ENCODE data around the gene AMDHD2. TPM values are rescaled to one million over a fixed set of nuclear protein-coding genes. Genes with fewer than 3 reads are reported as not detected.

The AMDHD2 gene
- total RNA-seq, 1 donor, result 94.8 TPM

DNA sequence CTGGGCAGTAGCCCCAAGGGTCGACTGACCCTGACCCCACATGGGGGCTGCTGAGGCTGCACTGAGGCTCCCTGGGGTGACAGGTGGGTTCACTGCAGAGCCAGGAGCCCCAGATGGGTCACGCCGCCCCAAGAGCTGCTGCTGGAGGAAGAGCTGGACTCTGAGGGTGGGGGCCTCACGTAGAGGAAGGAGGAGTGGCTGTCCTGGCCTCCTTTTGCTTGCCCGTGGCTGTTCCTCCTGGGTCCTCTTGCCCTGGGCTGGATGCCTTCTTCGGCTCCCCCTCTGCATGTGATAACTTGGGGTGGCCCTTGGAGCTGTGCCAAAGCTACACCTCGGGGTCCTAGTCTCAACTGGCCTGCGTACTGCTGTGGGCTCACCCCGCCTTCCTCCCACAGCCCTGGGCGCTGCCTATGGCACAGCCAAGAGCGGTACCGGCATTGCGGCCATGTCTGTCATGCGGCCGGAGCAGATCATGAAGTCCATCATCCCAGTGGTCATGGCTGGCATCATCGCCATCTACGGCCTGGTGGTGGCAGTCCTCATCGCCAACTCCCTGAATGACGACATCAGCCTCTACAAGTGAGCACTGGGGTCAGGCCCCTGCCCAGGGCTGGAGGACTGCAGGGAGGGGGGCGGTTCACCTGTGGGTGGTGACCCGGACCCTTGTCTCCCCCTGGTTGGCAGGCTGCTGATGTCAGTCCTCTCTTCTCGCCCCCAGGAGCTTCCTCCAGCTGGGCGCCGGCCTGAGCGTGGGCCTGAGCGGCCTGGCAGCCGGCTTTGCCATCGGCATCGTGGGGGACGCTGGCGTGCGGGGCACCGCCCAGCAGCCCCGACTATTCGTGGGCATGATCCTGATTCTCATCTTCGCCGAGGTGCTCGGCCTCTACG, 1.1 kb upstream of the AMDHD2 start:
- H3K4me2 ChIP-seq (ENCODE audit: insufficient read depth, low read length), result no peak overlapping the region
- peaks cover 38% of the 10 kb centered on the region for H3K4me1 ChIP-seq (ENCODE audit: insufficient read depth, low read length)
- H3K4me3 ChIP-seq (ENCODE audit: insufficient read depth, low read length), result no peak overlapping the region
- H3K36me3 ChIP-seq (ENCODE audit: insufficient read depth, low read length), result peaks cover 21% of the 10 kb centered on the region
- H3K27me3 ChIP-seq (ENCODE audit: insufficient read depth, low read length), result no peaks in the 10 kb centered on the region
- peak; percentile 78 for DNase-seq (ENCODE audit: insufficient read length, low spot score, missing footprints)
- H3K79me2 ChIP-seq (ENCODE audit: insufficient read depth, low read length), result peaks cover 92% of the 10 kb centered on the region
- no peaks in the 10 kb centered on the region for H3K9me3 ChIP-seq (ENCODE audit: low read depth, low read length)
- H2AFZ ChIP-seq (ENCODE audit: low read length), result no peak overlapping the region
- no peak overlapping the region for H3K27ac ChIP-seq (ENCODE audit: low read depth, low read length)
- H4K20me1 ChIP-seq (ENCODE audit: insufficient read depth, low read length), result peaks cover 63% of the 10 kb centered on the region
- TF ChIP-seq, protein P1, sequence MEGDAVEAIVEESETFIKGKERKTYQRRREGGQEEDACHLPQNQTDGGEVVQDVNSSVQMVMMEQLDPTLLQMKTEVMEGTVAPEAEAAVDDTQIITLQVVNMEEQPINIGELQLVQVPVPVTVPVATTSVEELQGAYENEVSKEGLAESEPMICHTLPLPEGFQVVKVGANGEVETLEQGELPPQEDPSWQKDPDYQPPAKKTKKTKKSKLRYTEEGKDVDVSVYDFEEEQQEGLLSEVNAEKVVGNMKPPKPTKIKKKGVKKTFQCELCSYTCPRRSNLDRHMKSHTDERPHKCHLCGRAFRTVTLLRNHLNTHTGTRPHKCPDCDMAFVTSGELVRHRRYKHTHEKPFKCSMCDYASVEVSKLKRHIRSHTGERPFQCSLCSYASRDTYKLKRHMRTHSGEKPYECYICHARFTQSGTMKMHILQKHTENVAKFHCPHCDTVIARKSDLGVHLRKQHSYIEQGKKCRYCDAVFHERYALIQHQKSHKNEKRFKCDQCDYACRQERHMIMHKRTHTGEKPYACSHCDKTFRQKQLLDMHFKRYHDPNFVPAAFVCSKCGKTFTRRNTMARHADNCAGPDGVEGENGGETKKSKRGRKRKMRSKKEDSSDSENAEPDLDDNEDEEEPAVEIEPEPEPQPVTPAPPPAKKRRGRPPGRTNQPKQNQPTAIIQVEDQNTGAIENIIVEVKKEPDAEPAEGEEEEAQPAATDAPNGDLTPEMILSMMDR (IDR thresholded peaks at IDR 0.05; ENCODE audit: extremely low read depth, low read depth, low read length), result peak; percentile 9

DNA sequence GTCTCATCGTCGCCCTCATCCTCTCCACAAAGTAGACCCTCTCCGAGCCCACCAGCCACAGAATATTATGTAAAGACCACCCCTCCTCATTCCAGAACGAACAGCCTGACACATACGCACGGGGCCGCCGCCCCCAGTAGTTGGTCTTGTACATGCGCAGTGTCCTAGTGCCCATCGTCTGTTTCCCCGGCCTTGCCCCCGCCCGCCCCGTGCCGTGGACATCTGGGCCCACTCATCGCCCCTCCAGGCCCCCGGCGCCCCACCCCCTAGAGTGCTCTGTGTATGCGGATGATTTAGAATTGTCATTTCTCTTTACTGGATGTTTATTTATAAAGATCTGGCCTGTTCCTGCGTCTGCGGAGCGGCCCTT, 475 bp upstream of the AMDHD2 start:
- H3K9me3 ChIP-seq (ENCODE audit: low read depth, low read length), result no peaks in the 10 kb centered on the region
- H3K27me3 ChIP-seq (ENCODE audit: insufficient read depth, low read length), result no peaks in the 10 kb centered on the region
- DNase-seq (ENCODE audit: insufficient read length, low spot score, missing footprints), result no peak
- H3K4me3 ChIP-seq (ENCODE audit: insufficient read depth, low read length), result no peak overlapping the region
- peaks cover 60% of the 10 kb centered on the region for H4K20me1 ChIP-seq (ENCODE audit: insufficient read depth, low read length)
- H3K4me1 ChIP-seq (ENCODE audit: insufficient read depth, low read length), result peaks cover 38% of the 10 kb centered on the region
- H3K79me2 ChIP-seq (ENCODE audit: insufficient read depth, low read length), result peaks cover 92% of the 10 kb centered on the region
- TF ChIP-seq, protein P1 (IDR thresholded peaks at IDR 0.05; ENCODE audit: extremely low read depth, low read depth, low read length), result no peak
- H3K4me2 ChIP-seq (ENCODE audit: insufficient read depth, low read length), result peak overlapping the region; percentile 65
- H2AFZ ChIP-seq (ENCODE audit: low read length), result no peak overlapping the region
- peaks cover 27% of the 10 kb centered on the region for H3K36me3 ChIP-seq (ENCODE audit: insufficient read depth, low read length)
- H3K27ac ChIP-seq (ENCODE audit: low read depth, low read length), result peak overlapping the region; percentile 41

DNA sequence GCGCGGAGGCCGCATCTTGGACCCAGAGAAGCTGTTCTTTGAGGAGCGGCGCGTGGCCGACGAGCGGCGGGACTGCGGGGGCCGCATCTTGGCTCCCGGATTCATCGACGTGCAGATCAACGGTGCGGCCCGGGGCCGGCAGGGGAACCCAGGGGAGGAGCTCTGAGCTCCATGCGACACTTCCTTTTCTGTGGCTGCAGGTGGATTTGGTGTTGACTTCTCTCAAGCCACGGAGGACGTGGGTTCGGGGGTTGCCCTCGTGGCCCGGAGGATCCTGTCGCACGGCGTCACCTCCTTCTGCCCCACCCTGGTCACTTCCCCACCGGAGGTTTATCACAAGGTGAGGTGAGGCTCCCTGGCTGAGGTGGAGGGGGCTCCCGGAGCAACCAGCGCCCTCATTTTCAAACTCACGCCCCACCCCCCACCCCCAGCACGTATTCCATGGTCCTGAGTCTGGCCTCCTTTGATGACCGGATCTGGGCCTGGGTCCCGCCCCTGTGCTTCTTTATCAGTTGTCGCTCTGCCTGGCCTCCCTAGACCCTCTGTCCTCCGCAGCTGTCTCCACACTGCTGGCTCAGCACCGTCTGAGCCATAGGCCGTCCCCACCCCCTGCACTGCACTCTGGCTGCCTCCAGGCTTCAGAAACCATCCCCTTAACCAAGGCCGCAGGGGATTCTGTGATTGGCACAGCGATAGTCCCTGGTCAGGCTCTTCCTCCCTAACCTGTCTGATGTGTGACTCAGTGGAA, 787 bp downstream of the AMDHD2 start:
- peak overlapping the region; percentile 56 for H3K27ac ChIP-seq (ENCODE audit: low read depth, low read length)
- H3K27me3 ChIP-seq (ENCODE audit: insufficient read depth, low read length), result no peaks in the 10 kb centered on the region
- peaks cover 28% of the 10 kb centered on the region for H3K4me1 ChIP-seq (ENCODE audit: insufficient read depth, low read length)
- peaks cover 87% of the 10 kb centered on the region for H3K79me2 ChIP-seq (ENCODE audit: insufficient read depth, low read length)
- H3K36me3 ChIP-seq (ENCODE audit: insufficient read depth, low read length), result peaks cover 33% of the 10 kb centered on the region
- peak overlapping the region; percentile 86 for H3K4me2 ChIP-seq (ENCODE audit: insufficient read depth, low read length)
- H4K20me1 ChIP-seq (ENCODE audit: insufficient read depth, low read length), result peaks cover 47% of the 10 kb centered on the region
- peak; percentile 94 for DNase-seq (ENCODE audit: insufficient read length, low spot score, missing footprints)
- H2AFZ ChIP-seq (ENCODE audit: low read length), result no peak overlapping the region
- peak overlapping the region; percentile 75 for H3K4me3 ChIP-seq (ENCODE audit: insufficient read depth, low read length)
- H3K9me3 ChIP-seq (ENCODE audit: low read depth, low read length), result no peaks in the 10 kb centered on the region
- TF ChIP-seq, protein P1 (IDR thresholded peaks at IDR 0.05; ENCODE audit: extremely low read depth, low read depth, low read length), result no peak

DNA sequence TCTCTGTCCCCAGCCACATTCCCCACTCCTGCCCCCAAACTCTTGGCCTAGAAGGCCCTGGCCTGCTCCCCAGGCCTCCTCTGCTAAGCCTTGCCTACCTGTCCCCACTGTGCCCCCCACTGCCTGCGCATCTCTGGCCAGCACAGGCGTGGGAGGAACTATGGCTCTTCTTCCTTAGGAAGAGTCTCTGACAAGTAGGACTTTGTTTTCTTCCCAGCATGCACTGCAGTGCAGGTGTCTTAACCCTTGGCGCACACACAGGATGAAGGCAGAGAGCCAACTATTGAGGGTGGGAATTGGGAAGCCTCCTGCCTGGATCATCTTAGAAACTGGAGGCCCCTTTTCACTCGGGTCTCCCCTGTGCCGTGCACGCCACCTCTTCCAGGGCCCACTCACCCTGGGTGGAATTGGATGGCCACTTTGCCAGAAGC, 3.6 kb downstream of the AMDHD2 start:
- no peak overlapping the region for H3K27ac ChIP-seq (ENCODE audit: low read depth, low read length)
- no peaks in the 10 kb centered on the region for H3K9me3 ChIP-seq (ENCODE audit: low read depth, low read length)
- TF ChIP-seq, protein P1 (IDR thresholded peaks at IDR 0.05; ENCODE audit: extremely low read depth, low read depth, low read length), result no peak
- peaks cover 21% of the 10 kb centered on the region for H4K20me1 ChIP-seq (ENCODE audit: insufficient read depth, low read length)
- H2AFZ ChIP-seq (ENCODE audit: low read length), result no peak overlapping the region
- H3K79me2 ChIP-seq (ENCODE audit: insufficient read depth, low read length), result peaks cover 78% of the 10 kb centered on the region
- H3K27me3 ChIP-seq (ENCODE audit: insufficient read depth, low read length), result no peaks in the 10 kb centered on the region
- H3K4me3 ChIP-seq (ENCODE audit: insufficient read depth, low read length), result no peak overlapping the region
- DNase-seq (ENCODE audit: insufficient read length, low spot score, missing footprints), result peak; percentile 75
- peaks cover 11% of the 10 kb centered on the region for H3K4me1 ChIP-seq (ENCODE audit: insufficient read depth, low read length)
- H3K36me3 ChIP-seq (ENCODE audit: insufficient read depth, low read length), result peaks cover 43% of the 10 kb centered on the region
- H3K4me2 ChIP-seq (ENCODE audit: insufficient read depth, low read length), result no peak overlapping the region

Data from osteoblast (primary cell).